Hippocampal formation (tissue), 2 donors: ENCODE data around the gene ISL2.

Experiments used
- DNase-seq, 2 donors: peaks; one replicate each; lab custom pipeline; 2025; lab: John Stamatoyannopoulos, UW

The ISL2 gene

DNA sequence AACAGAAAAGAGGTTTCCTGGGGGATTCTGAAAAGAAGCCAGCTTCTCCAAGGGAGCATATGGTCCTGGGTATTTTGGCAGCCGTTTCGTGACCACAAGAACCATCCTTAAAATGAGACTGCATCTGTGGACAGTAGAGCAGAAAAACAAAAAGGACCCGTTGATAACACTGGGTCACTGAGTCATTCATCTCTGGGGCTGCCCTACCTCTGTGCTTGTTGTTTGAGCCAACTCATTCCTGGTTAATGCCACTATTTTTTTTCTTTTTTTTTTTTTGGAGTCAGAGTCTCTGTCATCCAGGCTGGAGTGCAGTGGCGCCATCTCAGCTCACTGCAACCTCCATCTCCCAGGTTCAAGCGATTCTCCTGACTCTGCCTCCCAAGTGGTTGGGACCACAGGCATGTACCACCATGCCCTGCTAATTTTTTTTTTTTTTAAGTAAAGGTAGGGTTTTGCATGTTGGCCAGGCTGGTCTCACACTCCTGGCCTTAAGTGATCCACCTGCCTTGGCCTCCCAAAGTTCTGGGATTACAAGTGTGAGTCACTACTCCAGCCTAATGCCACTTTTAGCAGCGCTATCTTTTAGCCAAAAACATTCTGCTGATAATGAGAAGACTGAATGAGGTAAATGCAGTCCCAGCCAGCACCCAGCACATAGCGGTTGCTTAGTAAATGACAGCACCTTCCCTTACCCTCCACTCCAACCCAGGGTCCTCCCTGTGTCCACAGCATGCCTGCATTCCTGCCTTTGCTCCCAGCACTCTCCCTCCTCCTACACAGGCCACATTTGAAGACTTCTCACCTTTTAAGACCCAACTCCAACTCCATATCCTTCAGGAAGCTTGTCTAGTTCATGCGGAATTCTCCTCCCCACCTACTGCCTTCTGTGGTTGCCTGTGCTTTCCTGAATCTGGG is 9.1 kb upstream of the ISL2 start:
- DNase-seq, result no peak

DNA sequence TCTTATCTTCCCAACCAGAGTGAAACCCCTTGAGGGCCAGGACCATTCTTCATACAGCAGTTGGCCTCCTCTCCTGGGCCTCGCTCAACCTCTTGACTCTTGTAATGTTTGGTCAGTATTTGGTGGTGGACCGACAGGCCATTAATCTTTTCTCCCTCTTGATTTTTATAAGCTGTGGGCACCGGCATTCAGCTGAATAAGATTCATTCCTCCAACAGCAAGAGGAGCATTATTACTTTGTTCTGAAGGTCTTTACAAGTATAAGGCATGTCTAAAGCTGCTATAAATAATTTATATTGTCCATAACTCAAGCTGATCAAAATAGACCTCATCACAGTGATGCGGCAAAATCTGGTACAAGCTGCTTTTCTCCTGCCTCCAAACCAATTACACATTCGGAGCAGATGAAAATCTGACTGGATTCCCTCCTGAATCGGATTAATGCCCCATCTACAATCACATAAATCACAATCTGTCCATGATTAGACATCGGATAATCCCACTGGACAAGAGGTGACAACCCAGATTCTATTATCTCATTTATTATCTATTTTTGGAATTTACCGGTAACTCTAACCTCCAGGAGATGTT is 8.4 kb upstream of the ISL2 start:
- no peak for DNase-seq

DNA sequence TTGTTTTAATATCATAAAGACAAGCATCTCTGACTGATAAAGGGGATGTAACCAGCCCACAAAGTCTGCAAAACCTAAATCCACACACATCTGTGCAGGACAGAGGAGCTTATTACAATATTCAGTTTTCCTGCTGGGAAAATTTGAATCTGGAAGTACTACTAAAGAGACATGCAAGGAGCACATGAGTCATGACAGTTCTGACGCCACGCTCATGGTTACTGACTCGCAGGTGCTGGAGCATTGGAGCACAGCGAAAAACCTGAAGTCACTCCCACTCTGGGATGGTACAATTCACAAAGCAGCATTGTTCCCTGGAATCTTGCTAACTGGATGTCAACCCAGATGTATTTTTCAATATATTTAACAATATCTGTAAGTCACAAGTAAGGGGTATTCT is 7.6 kb upstream of the ISL2 start:
- no peak for DNase-seq

DNA sequence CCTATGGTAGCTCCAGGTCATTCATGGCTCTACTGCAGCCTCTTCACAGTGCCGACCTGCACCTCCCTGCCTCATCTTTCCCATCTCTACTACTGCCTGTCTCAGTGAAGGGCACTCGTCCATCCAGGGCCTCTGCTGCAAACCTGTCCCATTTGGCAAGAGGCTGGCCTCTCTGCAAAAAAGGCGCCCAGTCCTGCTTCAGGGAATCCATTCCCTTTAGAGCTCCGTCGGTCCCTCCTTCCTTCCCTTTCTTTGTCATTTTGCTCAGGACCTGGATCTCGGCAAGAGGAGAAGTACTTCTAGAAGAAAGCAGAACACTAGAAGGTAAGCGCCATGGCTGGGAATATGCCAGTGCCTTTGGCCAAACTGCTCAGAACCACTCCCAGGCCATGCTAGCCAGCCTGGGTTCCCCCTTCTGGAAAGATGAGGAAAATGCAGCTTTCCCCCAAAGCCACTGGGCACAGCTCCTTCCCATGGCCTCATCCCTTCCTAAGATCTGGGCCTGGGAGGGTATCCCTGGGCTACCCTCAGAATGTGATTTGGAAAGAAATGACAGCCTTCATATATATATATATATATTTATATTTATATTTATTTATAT is 6.4 kb upstream of the ISL2 start:
- no peak for DNase-seq

DNA sequence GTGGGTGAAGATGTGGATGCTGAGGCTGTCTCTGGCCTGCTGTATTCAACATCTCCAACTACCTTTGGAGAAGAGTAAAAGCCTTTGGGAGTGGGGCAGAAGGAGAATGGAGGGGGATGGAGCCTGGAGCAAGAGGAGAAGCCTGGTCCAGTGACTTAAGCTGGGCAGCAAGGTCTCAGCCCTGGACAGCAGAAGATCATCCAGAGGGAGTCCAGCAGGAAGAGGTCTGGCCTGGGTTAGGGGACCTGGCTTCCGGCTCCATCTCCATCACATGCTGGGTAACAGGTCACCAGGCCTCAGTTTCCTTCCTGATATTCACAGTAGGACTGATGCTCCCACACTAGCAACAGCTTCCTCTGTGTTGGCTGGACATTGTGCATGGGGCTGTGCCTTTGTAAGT is 3.8 kb upstream of the ISL2 start:
- DNase-seq, result no peak

DNA sequence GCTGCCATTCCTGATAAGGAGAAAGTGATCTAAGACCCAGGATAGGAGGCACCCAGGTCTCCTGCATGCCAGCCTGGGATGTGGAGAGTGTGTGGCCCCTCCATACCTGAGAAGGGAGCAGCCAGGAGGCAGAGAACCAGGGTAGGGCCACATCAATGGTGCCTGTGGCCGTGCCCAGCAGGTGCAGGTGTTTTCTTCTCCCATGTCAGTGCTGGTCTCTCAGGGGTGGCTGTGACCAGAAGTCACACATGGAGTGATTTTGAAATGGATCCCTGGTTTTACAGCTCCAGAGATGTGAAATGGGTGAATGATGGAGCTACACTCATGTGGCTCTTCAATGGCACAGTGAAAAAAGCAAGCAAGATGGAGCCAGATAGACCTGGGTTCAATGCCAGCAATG is 3.3 kb upstream of the ISL2 start:
- no peak for DNase-seq

DNA sequence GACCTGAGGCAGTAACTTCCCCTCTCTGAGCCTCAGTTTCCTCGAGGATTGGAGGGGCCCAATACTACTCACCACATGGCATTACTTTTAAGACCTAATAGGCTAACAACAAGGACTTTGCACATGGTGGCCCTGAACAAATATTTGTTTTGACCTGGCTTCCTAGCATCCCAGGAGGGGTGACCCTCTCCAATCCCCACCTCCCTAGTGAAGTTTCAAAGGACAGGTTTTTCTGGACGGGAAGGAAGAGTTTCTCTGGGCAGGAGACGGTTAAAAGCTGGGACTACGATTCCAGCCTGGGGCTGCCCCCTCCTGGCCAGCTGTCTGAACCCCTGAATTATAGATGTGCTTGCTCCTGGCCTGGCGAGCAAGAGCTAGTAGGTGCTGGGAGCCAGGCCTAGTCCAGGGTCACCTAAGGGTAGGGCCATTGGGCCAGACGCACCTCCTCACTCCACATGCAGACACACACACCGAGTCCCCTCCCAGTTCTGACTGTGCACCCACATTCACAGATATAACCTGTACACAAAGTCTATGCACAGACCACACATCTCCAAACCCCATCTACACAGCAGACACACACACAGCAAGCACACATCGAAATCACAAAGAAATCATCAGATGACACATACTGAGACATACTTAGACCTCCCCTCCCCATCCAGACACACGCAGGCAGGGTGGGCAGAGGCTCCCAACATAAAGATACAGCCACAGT is 2.7 kb upstream of the ISL2 start:
- no peak for DNase-seq

DNA sequence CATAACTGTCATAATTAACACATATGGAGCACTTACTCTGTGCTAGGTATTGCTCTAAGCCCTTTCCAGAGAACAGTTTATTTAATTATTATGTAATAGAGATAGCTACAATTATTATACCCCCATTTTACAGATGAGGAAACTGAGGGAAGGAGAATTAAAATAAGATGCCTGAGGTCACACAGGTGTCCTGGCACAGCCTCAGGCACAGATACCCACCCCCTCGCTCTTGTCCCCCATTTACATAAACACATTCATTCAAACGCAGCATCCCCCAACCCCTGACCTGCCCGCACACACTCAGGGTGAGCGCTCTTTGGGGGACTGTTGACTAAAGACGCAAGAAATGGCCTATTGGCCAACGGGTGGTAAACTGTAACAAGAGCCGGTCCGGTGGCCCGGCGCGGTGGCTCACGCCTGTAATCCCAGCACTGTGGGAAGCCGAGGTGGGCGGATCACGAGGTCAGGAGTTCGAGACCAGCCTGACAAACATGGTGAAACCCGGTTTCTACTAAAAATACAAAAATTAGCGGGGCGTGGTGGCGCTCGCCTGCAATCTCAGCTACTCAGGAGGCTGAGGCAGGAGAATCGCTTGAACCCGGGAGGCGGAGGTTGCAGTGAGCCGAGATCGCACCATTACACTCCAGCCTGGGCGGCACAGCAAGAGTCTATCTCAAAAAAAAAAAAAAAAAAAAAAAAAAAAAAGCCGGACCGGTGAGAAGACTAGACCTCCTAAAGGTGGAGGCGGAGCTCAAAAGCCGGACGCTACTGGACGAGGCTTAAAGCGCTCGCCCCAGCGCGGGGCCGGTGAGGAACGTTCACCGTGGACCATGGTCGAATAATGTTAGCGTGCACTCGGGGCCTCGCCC is 1.9 kb upstream of the ISL2 start:
- DNase-seq, result no peak

DNA sequence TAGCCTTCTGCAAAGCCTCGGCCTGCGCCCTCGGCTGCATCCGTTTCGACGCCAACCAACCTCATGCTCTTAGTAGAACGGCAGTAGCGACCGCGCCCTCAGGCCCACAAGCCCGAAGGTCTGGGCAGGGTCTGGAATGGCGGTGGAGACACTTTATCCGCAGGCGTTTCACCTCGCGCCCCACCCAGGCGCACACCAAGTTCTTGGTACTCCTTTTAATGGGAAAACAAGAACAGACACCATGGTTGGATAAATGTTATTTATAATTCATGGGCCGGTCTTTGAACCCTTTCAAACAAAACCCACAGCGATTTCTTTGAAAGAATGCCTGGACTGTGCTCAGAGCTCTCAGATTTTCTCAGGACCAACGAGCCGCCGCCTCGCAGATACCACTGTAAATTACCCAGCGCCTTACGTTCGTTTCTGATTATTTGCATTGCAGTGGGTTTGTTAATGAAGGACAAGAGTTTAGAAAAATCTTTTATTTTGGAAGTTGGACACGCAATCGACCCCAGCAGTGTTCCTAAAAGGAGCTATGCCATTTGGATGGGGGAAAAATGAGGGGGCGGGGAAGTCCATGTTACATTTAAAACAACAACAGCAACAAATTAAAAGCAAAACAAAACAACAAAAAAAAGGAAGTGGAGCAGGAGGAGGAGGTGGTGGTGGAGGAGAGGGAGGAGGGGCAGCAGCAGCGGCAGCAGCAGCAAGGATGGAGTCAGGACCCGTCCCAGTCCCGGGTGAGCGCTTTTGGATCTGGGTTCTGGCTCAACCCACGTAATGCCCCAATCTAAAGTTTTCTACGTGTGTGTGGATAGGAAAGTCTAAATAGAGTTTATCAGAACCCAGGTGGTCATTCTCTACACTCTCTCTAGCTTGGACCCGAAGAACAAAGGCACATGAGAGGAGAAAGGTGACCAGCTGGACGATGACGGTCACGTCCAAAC is 993 bp upstream of the ISL2 start:
- DNase-seq, result no peak

DNA sequence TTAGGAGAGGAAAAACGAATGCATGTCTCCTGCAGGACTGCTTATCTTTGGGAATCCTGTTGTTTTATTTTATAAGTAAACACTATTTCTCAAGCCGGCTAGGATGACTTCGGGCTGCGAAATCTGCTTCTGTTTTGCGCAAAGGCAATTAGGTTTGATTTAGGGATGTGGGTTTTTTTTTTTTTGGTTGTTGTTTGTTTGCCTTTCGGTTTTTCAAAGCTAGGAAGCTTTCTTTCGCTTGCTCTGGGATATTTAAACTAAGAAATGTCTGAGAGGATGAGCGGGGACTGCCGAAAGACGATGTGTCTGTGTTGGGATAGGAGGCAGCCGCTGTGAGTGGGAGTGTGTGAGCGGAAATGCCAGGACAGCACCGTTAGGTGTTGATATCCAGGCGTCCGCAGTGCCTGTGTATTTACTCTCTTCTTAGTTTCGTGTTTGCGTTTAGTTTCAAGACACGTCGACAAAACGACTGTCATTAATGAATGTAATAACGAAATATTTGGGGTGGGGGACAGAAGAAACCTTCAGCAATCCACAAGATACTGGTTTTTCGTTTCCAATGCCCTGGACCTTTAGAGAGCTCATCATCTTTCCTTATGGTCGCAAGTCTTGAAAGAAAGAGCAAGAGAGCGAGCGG is 604 bp downstream of the ISL2 start:
- no peak for DNase-seq

DNA sequence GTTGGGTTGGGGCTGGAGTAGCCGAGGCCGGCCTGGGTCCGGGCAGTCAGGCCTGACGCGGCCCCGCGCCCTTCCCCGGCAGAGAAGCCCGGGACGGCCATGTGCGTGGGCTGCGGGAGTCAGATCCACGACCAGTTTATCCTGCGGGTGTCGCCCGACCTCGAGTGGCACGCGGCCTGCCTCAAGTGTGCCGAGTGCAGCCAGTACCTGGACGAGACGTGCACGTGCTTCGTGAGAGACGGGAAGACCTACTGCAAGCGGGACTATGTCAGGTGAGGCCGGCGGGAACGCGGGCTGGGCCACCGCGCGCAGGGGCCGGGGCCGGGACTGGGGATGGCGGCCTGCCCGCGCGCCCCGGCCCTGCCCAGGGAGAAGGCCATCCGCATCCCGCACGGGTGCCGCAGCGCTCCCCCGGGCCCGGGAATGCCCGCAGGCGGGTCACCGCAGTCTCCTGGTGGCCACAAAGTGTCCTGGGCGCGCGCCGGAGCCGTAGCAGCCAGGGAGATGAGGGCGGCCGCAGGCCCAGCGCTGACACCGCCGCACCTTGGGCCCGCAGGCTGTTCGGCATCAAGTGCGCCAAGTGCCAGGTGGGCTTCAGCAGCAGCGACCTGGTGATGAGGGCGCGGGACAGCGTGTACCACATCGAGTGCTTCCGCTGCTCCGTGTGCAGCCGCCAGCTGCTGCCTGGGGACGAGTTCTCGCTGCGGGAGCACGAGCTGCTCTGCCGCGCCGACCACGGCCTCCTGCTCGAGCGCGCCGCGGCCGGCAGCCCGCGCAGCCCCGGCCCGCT is 1.3 kb downstream of the ISL2 start:
- no peak for DNase-seq

DNA sequence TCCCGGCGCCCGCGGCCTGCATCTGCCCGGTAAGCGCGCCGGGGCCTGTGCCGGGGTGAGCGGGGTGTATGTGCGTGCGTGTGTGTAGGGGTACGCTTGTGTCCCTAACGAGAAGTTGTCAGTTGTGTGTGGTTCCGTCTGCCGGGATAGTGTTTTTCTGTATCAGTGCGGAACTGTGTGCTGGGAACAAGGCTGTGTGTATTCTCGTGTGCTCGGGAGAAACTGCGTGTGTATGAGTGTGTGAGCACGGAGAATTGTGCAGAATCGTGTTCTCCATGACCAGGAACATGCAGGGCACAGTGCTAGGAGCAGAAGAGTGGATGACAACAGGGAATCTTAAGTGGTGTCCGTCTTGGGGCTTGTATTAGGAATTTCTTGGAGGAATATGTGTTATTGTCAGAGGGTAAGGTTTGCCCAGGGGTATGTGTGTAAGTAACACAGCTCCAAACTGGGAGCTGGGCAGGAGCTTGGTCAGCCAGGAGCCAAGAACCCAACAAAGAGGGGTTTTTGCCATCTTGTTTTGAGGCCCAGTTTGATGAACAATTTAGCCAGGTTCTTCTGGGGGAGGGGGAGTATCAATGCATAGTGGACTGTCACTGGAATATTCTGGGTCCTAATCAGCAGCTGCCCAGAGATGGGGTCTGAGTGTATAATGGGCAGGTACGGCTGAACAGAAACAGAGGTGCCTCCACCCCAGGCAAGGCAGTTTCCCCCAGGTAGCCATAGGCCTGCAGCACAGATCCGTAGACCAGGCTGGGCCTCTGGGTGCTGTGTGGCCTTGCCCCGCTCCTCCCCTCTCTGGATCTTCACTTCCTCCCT is 2.1 kb downstream of the ISL2 start:
- no peak for DNase-seq

DNA sequence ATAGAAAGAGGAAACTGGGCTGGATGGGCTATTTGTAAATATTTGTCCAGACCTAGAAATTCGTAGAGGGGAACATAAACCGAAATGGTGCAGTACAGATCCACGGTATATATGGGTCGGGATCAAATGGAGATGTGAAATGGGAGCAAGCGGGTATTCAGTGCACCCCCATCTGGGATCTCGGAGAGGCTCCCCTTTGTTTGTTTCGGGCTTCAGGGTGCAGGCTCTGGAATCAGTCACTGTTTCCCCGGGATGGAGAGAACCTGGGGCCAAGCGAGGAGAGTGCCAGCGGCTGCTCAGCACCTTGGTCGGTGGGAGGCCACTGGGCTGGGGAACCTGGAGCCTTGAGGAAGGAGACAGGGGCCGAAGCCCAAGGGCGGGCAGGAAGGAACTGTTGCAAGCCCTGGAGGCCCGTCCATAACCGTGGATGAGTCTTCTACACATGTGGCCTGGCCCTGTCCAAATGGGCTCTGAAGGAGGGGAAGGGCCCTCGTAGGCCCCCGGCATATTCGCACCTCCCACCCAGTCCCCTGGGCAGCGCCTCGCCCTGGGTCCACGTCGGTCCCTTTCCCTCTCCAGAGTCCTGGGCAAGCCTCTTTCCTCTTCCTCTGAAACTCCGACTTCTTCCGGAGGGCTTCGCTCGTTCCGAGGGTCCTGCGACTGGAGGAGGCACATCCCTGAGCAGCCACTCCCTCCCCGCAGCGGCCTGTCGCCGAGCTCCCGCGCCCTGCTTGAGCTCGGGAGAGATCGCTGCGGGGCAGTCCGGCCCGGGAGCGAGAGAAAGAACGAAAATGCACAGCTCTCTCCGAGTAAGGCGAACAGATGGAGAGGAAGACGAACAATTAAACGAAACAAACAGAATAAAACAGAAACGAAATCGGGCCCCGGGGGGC is 3.0 kb downstream of the ISL2 start:
- DNase-seq, result no peak

DNA sequence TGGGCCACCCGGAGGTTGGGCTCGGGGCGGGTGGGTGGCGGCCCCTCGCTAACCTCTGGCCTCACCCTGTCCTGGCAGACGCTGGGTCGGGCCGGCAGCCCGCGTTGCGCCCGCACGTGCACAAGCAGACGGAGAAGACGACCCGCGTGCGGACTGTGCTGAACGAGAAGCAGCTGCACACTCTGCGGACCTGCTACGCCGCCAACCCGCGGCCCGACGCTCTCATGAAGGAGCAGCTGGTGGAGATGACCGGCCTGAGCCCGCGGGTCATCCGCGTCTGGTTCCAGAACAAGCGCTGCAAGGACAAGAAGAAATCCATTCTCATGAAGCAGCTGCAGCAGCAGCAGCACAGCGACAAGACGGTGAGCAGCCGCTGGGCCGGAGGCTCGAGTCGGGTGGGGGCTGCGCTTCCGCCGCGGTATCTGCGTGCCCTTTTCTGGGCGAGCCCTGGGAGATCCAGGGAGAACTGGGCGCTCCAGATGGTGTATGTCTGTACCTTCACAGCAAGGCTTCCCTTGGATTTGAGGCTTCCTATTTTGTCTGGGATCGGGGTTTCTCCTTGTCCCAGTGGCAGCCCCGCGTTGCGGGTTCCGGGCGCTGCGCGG is 3.7 kb downstream of the ISL2 start:
- no peak for DNase-seq

DNA sequence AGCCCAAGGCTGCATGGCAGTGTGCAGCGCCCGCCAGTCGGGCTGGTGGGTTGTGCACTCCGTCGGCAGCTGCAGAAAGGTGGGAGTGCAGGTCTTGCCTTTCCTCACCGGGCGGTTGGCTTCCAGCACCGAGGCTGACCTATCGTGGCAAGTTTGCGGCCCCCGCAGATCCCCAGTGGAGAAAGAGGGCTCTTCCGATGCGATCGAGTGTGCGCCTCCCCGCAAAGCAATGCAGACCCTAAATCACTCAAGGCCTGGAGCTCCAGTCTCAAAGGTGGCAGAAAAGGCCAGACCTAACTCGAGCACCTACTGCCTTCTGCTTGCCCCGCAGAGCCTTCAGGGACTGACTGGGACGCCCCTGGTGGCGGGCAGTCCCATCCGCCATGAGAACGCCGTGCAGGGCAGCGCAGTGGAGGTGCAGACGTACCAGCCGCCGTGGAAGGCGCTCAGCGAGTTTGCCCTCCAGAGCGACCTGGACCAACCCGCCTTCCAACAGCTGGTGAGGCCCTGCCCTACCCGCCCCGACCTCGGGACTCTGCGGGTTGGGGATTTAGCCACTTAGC is 4.3 kb downstream of the ISL2 start:
- DNase-seq, result no peak

DNA sequence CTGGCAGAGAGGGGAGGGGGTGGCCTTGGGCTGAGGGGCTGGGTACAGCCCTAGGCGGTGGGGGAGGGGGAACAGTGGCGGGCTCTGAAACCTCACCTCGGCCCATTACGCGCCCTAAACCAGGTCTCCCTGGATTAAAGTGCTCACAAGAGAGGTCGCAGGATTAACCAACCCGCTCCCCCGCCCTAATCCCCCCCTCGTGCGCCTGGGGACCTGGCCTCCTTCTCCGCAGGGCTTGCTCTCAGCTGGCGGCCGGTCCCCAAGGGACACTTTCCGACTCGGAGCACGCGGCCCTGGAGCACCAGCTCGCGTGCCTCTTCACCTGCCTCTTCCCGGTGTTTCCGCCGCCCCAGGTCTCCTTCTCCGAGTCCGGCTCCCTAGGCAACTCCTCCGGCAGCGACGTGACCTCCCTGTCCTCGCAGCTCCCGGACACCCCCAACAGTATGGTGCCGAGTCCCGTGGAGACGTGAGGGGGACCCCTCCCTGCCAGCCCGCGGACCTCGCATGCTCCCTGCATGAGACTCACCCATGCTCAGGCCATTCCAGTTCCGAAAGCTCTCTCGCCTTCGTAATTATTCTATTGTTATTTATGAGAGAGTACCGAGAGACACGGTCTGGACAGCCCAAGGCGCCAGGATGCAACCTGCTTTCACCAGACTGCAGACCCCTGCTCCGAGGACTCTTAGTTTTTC is 4.9 kb downstream of the ISL2 start:
- no peak for DNase-seq
